H9 (cell line): Measurements from ENCODE around the gene FAM83C. TPM values are rescaled to one million over a fixed set of nuclear protein-coding genes. Genes with fewer than 3 reads are reported as not detected.

Experiments used
- DNase-seq: peaks from one replicate; pipeline ENCODE4 v3.0.0-alpha.2; 2017
- H2AFZ ChIP-seq: one replicate; pipeline ENCODE4 v1.6.1; 2013; ENCODE audit warnings: mild to moderate bottlenecking, low read length, control low read depth, moderate library complexity
- H2AK5ac ChIP-seq: 2 replicates; pipeline ENCODE4 v1.6.1; 2013; ENCODE audit warnings: low read length, control low read depth, mixed read lengths; ENCODE audit not compliant: insufficient read length
- H2BK120ac ChIP-seq: one replicate; pipeline ENCODE4 v1.6.1; 2013; ENCODE audit warnings: low read depth, mild to moderate bottlenecking, low read length, control low read depth, inconsistent platforms; ENCODE audit not compliant: poor library complexity, severe bottlenecking
- H2BK12ac ChIP-seq: 2 replicates; pipeline ENCODE4 v1.6.1; 2013; ENCODE audit warnings: low read length, control low read depth, mixed read lengths, low read depth; ENCODE audit not compliant: insufficient read length
- H2BK15ac ChIP-seq: 2 replicates; pipeline ENCODE4 v1.6.1; 2013; ENCODE audit warnings: low read depth, low read length, control low read depth
- H2BK20ac ChIP-seq: one replicate; pipeline ENCODE4 v1.6.1; 2013; ENCODE audit warnings: low read depth, mild to moderate bottlenecking, low read length, control low read depth, inconsistent platforms; ENCODE audit not compliant: poor library complexity, severe bottlenecking
- H2BK5ac ChIP-seq: 2 replicates; pipeline ENCODE4 v1.6.1; 2013; ENCODE audit warnings: low read length, control low read depth, mixed read lengths; ENCODE audit not compliant: insufficient read length
- H3K14ac ChIP-seq: 2 replicates; pipeline ENCODE4 v1.6.1; 2013; ENCODE audit warnings: low read length, control low read depth; ENCODE audit not compliant: insufficient read depth
- H3K18ac ChIP-seq: 2 replicates; pipeline ENCODE4 v1.6.1; 2013; ENCODE audit warnings: low read depth, mild to moderate bottlenecking, mixed read lengths, low read length, control low read depth; ENCODE audit not compliant: insufficient read length
- H3K23ac ChIP-seq: 2 replicates; pipeline ENCODE4 v1.6.1; 2013; ENCODE audit warnings: low read length, control low read depth, mixed read lengths, low read depth; ENCODE audit not compliant: insufficient read length
- H3K23me2 ChIP-seq: 2 replicates; pipeline ENCODE4 v1.6.1; 2013; ENCODE audit warnings: low read depth, mild to moderate bottlenecking, mixed read lengths, low read length, control low read depth; ENCODE audit not compliant: insufficient read length, poor library complexity, severe bottlenecking
- H3K27ac ChIP-seq: 2 replicates; pipeline ENCODE4 v1.5.1; 2013; ENCODE audit warnings: low read length, control low read depth, mixed read lengths, low read depth; ENCODE audit not compliant: insufficient read length
- H3K27me3 ChIP-seq: 2 replicates; pipeline ENCODE4 v1.6.1; 2013; ENCODE audit warnings: low read length, control low read depth, inconsistent platforms; ENCODE audit not compliant: insufficient read depth
- H3K4ac ChIP-seq: 2 replicates; pipeline ENCODE4 v1.6.1; 2013; ENCODE audit warnings: low read depth, mild to moderate bottlenecking, control low read depth, inconsistent platforms, low read length, moderate library complexity
- H3K4me1 ChIP-seq: 2 replicates; pipeline ENCODE4 v1.6.1; 2013; ENCODE audit warnings: low read length, control low read depth, inconsistent platforms; ENCODE audit not compliant: insufficient read depth
- H3K4me2 ChIP-seq: 2 replicates; pipeline ENCODE4 v1.6.1; 2013; ENCODE audit warnings: low read length, control low read depth, mixed read lengths; ENCODE audit not compliant: insufficient read length, insufficient read depth
- H3K56ac ChIP-seq: 2 replicates; pipeline ENCODE4 v1.6.1; 2013; ENCODE audit warnings: low read depth, mild to moderate bottlenecking, mixed read lengths, low read length, control low read depth; ENCODE audit not compliant: insufficient read length
- H3K79me1 ChIP-seq: 2 replicates; pipeline ENCODE4 v1.6.1; 2013; ENCODE audit warnings: low read depth, mild to moderate bottlenecking, moderate library complexity, low read length, control low read depth, inconsistent platforms; ENCODE audit not compliant: insufficient read depth, poor library complexity, severe bottlenecking
- H3K79me2 ChIP-seq: 2 replicates; pipeline ENCODE4 v1.6.1; 2013; ENCODE audit warnings: low read length, control low read depth, inconsistent platforms; ENCODE audit not compliant: insufficient read depth
- H3K9ac ChIP-seq: 2 replicates; pipeline ENCODE4 v1.6.1; 2013; ENCODE audit warnings: low read length, control low read depth, mixed read lengths; ENCODE audit not compliant: insufficient read length; ENCODE audit errors: extremely low read depth
- H3K9me3 ChIP-seq: one replicate; pipeline ENCODE4 v1.6.1; 2013; ENCODE audit warnings: low read depth, low read length, inconsistent platforms; ENCODE audit not compliant: control insufficient read depth
- H3T11ph ChIP-seq: one replicate; pipeline ENCODE4 v1.6.1; 2013; ENCODE audit warnings: mild to moderate bottlenecking, low read length, control low read depth, inconsistent platforms
- H4K20me1 ChIP-seq: one replicate; pipeline ENCODE4 v1.6.1; 2013; ENCODE audit not compliant: control insufficient read depth, insufficient read length, insufficient read depth
- H4K5ac ChIP-seq: 2 replicates; pipeline ENCODE4 v1.6.1; 2013; ENCODE audit warnings: low read depth, mild to moderate bottlenecking, mixed read lengths, low read length, control low read depth; ENCODE audit not compliant: insufficient read length
- H4K8ac ChIP-seq: replicated peaks from 2 replicates; pipeline ENCODE4 v1.6.1; 2013; ENCODE audit warnings: low read length, control low read depth, mixed read lengths, low read depth; ENCODE audit not compliant: insufficient read length
- H4K91ac ChIP-seq: 2 replicates; pipeline ENCODE4 v1.6.1; 2013; ENCODE audit warnings: low read depth, mild to moderate bottlenecking, moderate library complexity, mixed read lengths, low read length, control low read depth; ENCODE audit not compliant: insufficient read length
- H3K27ac Mint-ChIP-seq, 3 experiments: 2 replicates in 2 of 3; 3 replicates in 1 of 3; pipeline ENCODE4 v1.8.0; 2020 to 2021; ENCODE audit warnings: mixed read lengths in 3 of 3, mild to moderate bottlenecking in 1 of 3, moderate library complexity in 1 of 3
- H3K27me3 Mint-ChIP-seq: 2 replicates; pipeline ENCODE4 v1.8.0; 2021; ENCODE audit warnings: low read depth, mild to moderate bottlenecking, moderate library complexity, mixed read lengths
- H3K36me3 Mint-ChIP-seq, 3 experiments: 2 replicates in 2 of 3; 3 replicates in 1 of 3; pipeline ENCODE4 v1.8.0; 2020 to 2021; ENCODE audit warnings: low read depth in 3 of 3, mixed read lengths in 3 of 3; ENCODE audit not compliant: insufficient read depth in 1 of 3
- H3K4me1 Mint-ChIP-seq, 2 experiments: 2 replicates each; pipeline ENCODE4 v1.8.0; 2020; ENCODE audit warnings: mixed read lengths in 2 of 2
- H3K4me3 Mint-ChIP-seq, 2 experiments: 2 replicates in 1 of 2; 3 replicates in 1 of 2; pipeline ENCODE4 v1.8.0; 2020 to 2021; ENCODE audit warnings: mild to moderate bottlenecking in 2 of 2, mixed read lengths in 2 of 2, moderate library complexity in 1 of 2
- H3K9me3 Mint-ChIP-seq, 2 experiments: 2 replicates in 1 of 2; 3 replicates in 1 of 2; pipeline ENCODE4 v1.8.0; 2020; ENCODE audit warnings: mild to moderate bottlenecking in 2 of 2, mixed read lengths in 2 of 2, moderate library complexity in 1 of 2
- WGBS: extraction: QIAGEN DNeasy Blood & Tissue Kit; methylation state at CpG from one replicate; pipeline ENCODE4 v1.1.7; 2013; ENCODE audit warnings: missing lambda C conversion rate, low lambda C conversion rate, mixed read lengths; ENCODE audit not compliant: insufficient read length; ENCODE audit errors: extremely low coverage; 5-methylcytosine and 5-hydroxymethylcytosine counted together
- total RNA-seq: library from RNA; stranded (reverse); gene quantifications from 2 replicates; pipeline ENCODE4 v1.2.1, GENCODE V29; 2021
- TF ChIP-seq, protein P1 (sequence below): fragments of 200-600 bp; sonication (generic); conservative IDR thresholded peaks from 3 replicates; pipeline ENCODE4 v1.8.0; 2021; ENCODE audit warnings: antibody characterized with exemption, mild to moderate bottlenecking

FAM83C gene
- total RNA-seq, 1 experiment from 2014 or later = not detected

DNA sequence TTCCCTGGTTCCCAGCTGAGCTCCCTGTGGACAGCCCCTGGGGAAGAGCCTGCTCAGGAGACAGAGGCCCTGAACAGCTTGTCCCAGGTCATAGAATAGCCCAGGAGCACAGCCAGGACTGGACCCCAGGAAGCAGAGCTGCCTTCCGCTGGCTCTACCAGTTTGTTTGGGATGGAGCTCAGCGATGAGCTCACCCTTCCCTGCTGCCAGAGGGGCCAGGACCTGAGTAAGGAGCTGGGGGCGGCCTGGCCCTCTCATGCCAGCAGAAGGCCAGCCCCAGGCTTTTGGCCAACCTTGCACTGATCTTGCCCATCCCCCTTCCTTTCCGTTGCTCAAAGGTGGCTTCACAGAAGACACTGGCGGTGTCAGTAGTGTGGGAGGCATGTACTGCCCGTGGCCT lies 31.8 kb downstream of the FAM83C start:
- no peak overlapping the region for H2BK15ac ChIP-seq
- H2AK5ac ChIP-seq = peak overlapping the region; percentile 38
- peak overlapping the region; percentile 63 for H3K18ac ChIP-seq
- peaks cover 13% of the 10 kb centered on the region; the same call in 1 of the 2 replicates for H3K4me1 ChIP-seq
- TF ChIP-seq, protein P1, sequence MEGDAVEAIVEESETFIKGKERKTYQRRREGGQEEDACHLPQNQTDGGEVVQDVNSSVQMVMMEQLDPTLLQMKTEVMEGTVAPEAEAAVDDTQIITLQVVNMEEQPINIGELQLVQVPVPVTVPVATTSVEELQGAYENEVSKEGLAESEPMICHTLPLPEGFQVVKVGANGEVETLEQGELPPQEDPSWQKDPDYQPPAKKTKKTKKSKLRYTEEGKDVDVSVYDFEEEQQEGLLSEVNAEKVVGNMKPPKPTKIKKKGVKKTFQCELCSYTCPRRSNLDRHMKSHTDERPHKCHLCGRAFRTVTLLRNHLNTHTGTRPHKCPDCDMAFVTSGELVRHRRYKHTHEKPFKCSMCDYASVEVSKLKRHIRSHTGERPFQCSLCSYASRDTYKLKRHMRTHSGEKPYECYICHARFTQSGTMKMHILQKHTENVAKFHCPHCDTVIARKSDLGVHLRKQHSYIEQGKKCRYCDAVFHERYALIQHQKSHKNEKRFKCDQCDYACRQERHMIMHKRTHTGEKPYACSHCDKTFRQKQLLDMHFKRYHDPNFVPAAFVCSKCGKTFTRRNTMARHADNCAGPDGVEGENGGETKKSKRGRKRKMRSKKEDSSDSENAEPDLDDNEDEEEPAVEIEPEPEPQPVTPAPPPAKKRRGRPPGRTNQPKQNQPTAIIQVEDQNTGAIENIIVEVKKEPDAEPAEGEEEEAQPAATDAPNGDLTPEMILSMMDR = no peak
- H3K4ac ChIP-seq = no peak overlapping the region
- no peak overlapping the region for H3K27ac ChIP-seq
- peak overlapping the region; percentile 48 for H3K14ac ChIP-seq
- peak overlapping the region; percentile 47 for H4K91ac ChIP-seq
- no peak overlapping the region for H3K4me2 ChIP-seq
- H4K5ac ChIP-seq = peak overlapping the region; percentile 4
- no peak overlapping the region for H2BK120ac ChIP-seq
- H4K20me1 ChIP-seq = no peaks in the 10 kb centered on the region
- Mint-ChIP-seq H3K9me3 (no peaks in the 10 kb centered on the region), H3K4me3 (no peak overlapping the region), H3K27me3 (no peaks in the 10 kb centered on the region; the same call in none of the 2 replicates), H3K27ac (peak overlapping the region; percentile 76 to 99 (median 95); a peak in 6 of 7 replicates), H3K36me3 (peaks cover 0 to 30% (median 21%) of the 10 kb centered on the region in 3 experiments; a peak in 4 of 7 replicates), H3K4me1 (peaks cover 64 to 71% of the 10 kb centered on the region in 2 experiments)
- no peak overlapping the region for H3K23ac ChIP-seq
- no peak overlapping the region for H4K8ac ChIP-seq
- H3K56ac ChIP-seq = no peak overlapping the region
- H2BK5ac ChIP-seq = no peak overlapping the region
- H3K27me3 ChIP-seq = no peaks in the 10 kb centered on the region
- no peaks in the 10 kb centered on the region for H3K9me3 ChIP-seq
- no peaks in the 10 kb centered on the region for H3K23me2 ChIP-seq
- H2AFZ ChIP-seq = no peak overlapping the region
- DNase-seq = peak; percentile 40
- peak overlapping the region; percentile 89 for H2BK12ac ChIP-seq
- no CpG with 5 or more reads among the region's 6 CpGs for WGBS
- H3K9ac ChIP-seq = no peak overlapping the region
- H3K79me2 ChIP-seq = no peaks in the 10 kb centered on the region
- H3K79me1 ChIP-seq = no peaks in the 10 kb centered on the region
- H2BK20ac ChIP-seq = no peak overlapping the region
- H3T11ph ChIP-seq = no peak overlapping the region
